HG03575 (cell line): ENCODE measurements around the gene FBLN5.

Experiments
- ATAC-seq: cut with Tn5 transposase; IDR thresholded peaks from one replicate; pipeline ENCODE4 v1.9.1; 2021; ENCODE audit not compliant: unreplicated experiment, insufficient number of reproducible peaks, low FRiP score; ENCODE audit errors: extremely low read depth

The FBLN5 gene

GRCh38 chr14:91953170-91953985, 5.9 kb upstream of the FBLN5 start:
- no peak for ATAC-seq

DNA sequence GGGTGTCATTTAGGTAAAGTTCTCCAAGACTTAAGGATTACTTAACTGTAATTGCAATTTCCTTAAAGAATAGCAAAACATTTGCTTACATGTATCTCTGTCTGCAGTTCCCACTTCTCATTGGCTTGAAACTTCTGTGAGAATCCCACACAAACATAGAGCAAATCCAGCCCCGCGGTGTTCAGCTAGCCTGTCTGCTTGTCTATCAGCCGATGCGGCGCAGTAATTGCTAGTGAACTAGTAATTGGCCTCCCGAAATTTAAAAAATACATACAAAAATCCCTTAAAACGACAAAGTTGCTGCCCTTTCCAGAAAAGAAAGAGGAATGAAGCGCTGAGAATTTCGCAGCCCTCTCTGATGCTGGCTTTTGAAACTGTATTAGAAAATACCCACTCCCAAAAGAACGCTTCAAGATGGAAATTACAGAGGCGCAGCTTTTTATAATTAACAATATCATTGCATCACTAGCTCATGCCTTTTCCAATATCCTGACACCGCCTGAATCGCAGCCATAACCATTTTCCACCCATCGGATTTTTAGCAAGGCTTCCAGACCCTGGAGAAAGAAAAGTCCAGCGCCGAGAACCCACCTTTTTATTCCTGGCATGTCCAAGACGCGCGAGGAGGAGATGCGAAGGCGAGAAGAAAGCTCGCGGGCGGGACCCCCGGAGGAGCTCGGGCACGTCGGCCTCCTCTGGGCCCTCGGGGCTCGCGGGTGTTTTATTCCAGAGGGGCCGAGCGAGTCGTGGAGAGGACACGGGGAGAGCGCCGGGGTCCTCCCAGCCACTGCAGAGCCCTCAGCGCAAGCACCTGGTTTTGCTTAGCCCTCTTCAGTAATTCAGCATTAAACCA, 646 bp downstream of the FBLN5 start:
- ATAC-seq: no peak

- no peak for ATAC-seq
These were observed 1.5 kb downstream of the FBLN5 start for GRCh38 chr14:91945751-91946621.

- ATAC-seq: no peak
These were observed 4.5 kb downstream of the FBLN5 start for GRCh38 chr14:91942946-91943345.

DNA sequence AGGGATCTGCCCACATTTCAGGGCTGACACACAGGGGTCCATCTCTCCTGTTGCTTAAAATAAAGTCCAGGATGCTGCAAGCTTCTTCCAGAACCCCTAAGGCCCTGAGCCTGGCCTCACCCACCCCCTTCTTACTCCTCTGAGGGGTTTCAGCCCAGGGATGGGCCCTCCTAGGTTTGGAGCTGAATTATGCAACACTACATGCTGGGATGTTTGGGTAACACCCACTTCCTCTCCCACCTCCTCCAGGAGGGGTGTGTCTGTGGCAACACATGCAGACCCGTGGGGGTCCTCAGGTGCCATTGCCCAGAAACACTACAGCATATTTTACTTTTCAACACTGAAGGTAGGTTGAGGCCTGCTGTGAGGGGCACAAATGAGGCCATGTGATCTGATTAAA, 5.4 kb downstream of the FBLN5 start:
- ATAC-seq: no peak

GRCh38 chr14:91940209-91940608, 7.3 kb downstream of the FBLN5 start:
- no peak for ATAC-seq

- ATAC-seq: no peak
These were observed 11.9 kb downstream of the FBLN5 start for GRCh38 chr14:91935586-91935985.

- ATAC-seq: no peak
These were observed 12.8 kb downstream of the FBLN5 start for GRCh38 chr14:91934554-91935285.

DNA sequence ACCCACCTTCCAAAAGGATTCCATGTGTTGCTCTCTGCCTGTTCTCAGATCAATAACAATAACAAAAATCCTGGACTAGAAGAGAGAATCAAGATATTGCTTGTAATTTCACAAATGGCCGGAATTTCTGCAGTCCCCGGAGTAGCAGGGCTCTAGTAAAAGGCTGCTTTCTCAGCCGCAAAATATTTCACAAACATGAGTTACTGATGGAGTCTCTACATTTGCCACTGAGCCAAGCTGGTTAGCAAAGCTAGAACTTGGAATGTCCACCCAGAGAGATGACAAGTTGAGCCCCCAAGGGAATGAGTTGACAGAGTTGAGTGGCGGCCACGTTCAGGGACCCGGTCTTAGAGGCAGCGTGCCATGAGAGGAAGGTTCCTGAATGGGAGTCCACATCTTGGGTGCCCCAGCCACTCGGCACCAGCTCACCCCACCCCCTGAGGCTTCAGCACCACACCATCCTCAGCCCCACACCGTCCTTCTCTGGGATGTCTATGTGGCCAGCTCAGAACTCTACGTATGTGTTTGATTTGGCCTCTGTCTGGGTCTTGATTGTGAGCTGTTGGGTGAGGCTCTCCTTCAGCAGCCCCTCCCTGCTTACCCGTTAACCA, 15.9 kb downstream of the FBLN5 start:
- no peak for ATAC-seq

- no peak for ATAC-seq
These were observed 17.8 kb downstream of the FBLN5 start for GRCh38 chr14:91929700-91930099.

GRCh38 chr14:91927800-91928199, 19.7 kb downstream of the FBLN5 start:
- ATAC-seq: no peak

DNA sequence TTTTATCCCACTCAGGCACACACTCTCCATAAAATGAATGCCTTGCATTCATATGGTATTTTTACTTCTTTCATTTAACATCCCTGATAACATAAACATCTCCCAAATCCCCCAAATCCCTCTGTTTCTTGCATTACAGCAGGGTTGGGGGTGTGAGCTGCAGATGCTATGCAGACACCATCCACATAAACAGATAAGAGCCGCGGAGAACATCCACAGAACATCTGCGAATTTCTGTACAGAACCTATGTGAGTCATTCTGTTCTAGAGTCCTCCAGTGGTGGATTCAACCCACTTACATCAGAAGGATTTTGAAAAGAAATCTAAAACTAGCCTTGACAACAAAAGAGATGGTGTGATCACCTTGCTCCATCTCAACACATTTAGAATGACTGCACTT, 20.3 kb downstream of the FBLN5 start:
- ATAC-seq: no peak

DNA sequence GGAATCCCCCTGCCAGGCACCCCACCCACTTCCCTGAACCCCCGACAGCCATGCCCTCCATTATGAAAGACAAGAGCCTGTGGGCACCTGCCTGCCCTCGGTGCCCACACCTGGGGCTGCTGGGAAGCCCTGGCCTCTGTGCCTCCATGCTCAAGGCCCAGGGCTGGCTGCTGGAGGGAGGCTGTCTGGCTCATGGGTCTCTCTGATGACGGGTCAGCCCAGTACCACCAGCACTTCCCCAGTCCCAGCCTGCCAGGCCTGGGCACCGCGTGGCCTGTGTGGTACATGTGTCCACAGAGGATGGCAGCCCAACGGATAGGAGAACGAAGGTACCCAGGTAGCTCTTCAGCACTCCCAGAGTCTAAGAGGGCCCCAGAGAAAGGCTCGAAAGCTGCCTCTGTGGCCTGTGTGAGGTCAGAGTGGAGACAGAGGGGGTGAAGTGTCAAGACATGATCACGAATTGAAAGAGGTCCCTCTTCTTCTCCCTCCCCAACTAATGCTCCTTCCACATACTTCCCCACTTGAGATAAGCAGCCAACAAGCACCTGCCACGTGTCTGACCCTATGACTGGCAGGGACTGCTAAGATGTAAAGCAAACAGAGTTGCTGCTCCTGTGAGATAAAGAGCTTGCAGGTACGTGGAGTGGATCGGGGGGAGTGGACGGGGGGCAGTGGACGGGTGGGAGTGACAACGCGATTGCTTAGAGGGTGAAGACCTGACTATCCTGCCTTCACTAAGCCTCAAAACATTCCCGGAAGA, 21.2 kb downstream of the FBLN5 start:
- ATAC-seq: no peak

DNA sequence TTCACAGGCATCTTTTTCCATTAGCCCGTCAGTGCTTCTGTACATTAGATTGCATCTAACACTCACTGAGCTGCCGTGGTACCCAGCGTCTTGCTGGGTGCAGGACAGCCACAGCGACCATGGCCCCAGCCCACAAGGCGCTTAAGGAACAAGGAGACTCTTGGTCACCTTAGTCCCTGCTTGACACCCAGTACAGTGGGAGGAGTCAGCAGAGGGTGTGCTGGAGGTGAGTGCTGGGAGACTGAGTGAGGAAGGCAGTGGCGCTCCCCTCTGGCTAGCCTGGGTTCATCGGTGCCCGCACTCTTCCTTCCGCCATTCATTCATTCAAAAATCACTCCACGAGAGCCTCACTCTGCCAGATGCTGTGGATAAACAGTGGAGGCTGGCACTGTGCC, 21.8 kb downstream of the FBLN5 start:
- ATAC-seq: no peak

DNA sequence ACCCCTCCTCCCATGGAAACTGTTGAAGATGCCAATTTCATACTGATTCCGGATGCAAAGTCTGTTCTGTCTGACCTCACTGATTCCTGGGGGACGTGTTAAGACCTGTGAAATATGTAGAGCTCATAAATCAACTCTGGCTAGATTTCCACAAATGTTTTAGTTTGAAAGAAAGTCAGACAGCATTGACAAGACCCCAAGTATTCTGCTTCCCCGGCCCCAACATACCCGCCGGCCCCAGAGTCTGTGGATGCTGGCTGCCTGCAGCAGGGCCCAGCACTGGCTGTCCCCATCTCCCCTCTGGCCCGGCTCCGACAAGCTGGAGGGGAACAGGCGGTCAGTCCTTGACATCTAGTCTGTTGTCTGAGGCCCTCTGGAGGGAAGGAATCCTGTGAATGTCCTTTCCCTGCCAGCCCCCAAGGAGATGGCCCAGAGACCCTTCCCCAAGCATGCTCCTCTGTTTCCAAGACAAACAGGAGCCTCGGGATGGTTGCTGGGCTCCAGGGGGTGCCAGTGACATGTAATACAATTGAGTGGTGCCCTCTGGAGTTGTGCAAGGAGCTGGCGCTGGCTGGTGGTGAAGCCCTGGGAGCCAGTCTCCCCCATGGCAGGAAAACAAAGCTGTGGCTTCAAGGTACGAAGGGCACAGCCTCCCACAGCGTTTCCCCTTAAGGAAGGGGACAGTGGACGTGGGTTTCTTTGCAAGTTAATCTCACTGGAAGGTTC, 22.3 kb downstream of the FBLN5 start:
- no peak for ATAC-seq

GRCh38 chr14:91920526-91920925, 27.0 kb downstream of the FBLN5 start:
- no peak for ATAC-seq

DNA sequence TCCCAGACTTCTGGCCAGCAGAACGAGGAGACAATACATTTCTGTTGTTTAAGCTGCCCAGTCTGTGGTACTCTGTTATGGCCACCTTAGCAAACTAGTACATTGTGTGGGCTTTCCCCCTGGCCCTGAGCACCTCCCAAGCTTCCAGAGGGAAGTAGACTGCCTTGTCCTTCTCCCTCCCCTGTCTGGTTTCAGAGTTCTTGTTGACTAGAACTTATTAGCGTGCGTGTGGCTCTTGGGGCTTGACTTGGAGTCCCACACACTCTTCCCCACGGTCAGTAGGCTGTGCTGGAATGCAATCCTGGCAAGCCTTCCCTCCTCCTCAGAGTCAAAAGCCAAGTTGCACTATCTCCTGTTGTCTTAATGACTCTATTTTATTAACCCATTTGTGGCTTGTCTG, 27.7 kb downstream of the FBLN5 start:
- ATAC-seq: no peak
